ENCODE data around the gene JMY. TPM values are rescaled to one million over a fixed set of nuclear protein-coding genes. Genes with fewer than 3 reads are reported as not detected.

JMY gene
- total RNA-seq, 1 donor from 2014 or later: 6.9 TPM

- CTCF ChIA-PET: interaction anchor here (1.1 kb wide), 1 partner anchor 14 kb away, joined by 3 read pairs; no protein-coding TSS in a partner anchor
- ATAC-seq (ENCODE audit: low read depth): no peak
- no peaks in the 10 kb centered on the region for H3K9me3 Mint-ChIP-seq
- no peaks in the 10 kb centered on the region for H3K4me1 Mint-ChIP-seq
- no peak for TF ChIP-seq CTCF (IDR thresholded peaks at IDR 0.05)
- DNase-seq: no peak
- no peaks in the 10 kb centered on the region for H3K36me3 Mint-ChIP-seq (ENCODE audit: low read depth)
- no peaks in the 10 kb centered on the region for H3K27me3 Mint-ChIP-seq
- no peak overlapping the region for H3K27ac Mint-ChIP-seq
- intact Hi-C loops (cut with micrococcal nuclease): no loop called here
- POLR2A ChIA-PET: no interaction called here
- H3K4me3 Mint-ChIP-seq: no peak overlapping the region
Observed at GRCh38 chr5:79206541-79206940, 29.4 kb upstream of the JMY start.

- no peak for DNase-seq
- no peak for ATAC-seq (ENCODE audit: low read depth)
- H3K9me3 Mint-ChIP-seq: no peaks in the 10 kb centered on the region
- intact Hi-C loops (cut with micrococcal nuclease): no loop called here
- H3K36me3 Mint-ChIP-seq (ENCODE audit: low read depth): no peaks in the 10 kb centered on the region
- no peak for TF ChIP-seq CTCF (IDR thresholded peaks at IDR 0.05)
- no peak overlapping the region for H3K27ac Mint-ChIP-seq
- H3K27me3 Mint-ChIP-seq: no peaks in the 10 kb centered on the region
- H3K4me3 Mint-ChIP-seq: no peak overlapping the region
- H3K4me1 Mint-ChIP-seq: no peaks in the 10 kb centered on the region
- POLR2A ChIA-PET: no interaction called here
- CTCF ChIA-PET: no interaction called here
Observed at GRCh38 chr5:79209505-79209904, 26.4 kb upstream of the JMY start.

GRCh38 chr5:79224286-79224984 lies 11.5 kb upstream of the JMY start:
- H3K27me3 Mint-ChIP-seq: no peaks in the 10 kb centered on the region

GRCh38 chr5:79225026-79225425 lies 10.9 kb upstream of the JMY start:
- intact Hi-C loops (cut with micrococcal nuclease): no loop called here

More at GRCh38 chr5:79224286-79224984, 11.5 kb upstream of the JMY start:
- Mint-ChIP-seq H3K9me3 (no peaks in the 10 kb centered on the region), H3K36me3 (ENCODE audit: low read depth) (no peaks in the 10 kb centered on the region), H3K4me3 (no peak overlapping the region), H3K27ac (no peak overlapping the region), H3K4me1 (peaks cover 3% of the 10 kb centered on the region)
- ATAC-seq (ENCODE audit: low read depth) (no peak), DNase-seq (no peak)
- CTCF ChIA-PET: no interaction called here
- intact Hi-C loops (cut with micrococcal nuclease): no loop called here
- no peak for TF ChIP-seq CTCF (IDR thresholded peaks at IDR 0.05)
- POLR2A ChIA-PET: no interaction called here

GRCh38 chr5:79225441-79225840 lies 10.5 kb upstream of the JMY start:
- no peak for TF ChIP-seq CTCF (IDR thresholded peaks at IDR 0.05)
- DNase-seq (no peak), ATAC-seq (ENCODE audit: low read depth) (no peak)
- POLR2A ChIA-PET: no interaction called here
- CTCF ChIA-PET: no interaction called here
- no peaks in the 10 kb centered on the region for H3K36me3 Mint-ChIP-seq (ENCODE audit: low read depth)
- H3K27me3 Mint-ChIP-seq: no peaks in the 10 kb centered on the region
- no peak overlapping the region for H3K4me3 Mint-ChIP-seq
- H3K27ac Mint-ChIP-seq: no peak overlapping the region
- intact Hi-C loops (cut with micrococcal nuclease): no loop called here
- peaks cover 9% of the 10 kb centered on the region for H3K4me1 Mint-ChIP-seq
- no peaks in the 10 kb centered on the region for H3K9me3 Mint-ChIP-seq

More at GRCh38 chr5:79225026-79225425, 10.9 kb upstream of the JMY start:
- ATAC-seq (ENCODE audit: low read depth) (no peak), DNase-seq (no peak)
- no peak overlapping the region for H3K4me3 Mint-ChIP-seq
- H3K27ac Mint-ChIP-seq: no peak overlapping the region
- peaks cover 9% of the 10 kb centered on the region for H3K4me1 Mint-ChIP-seq
- CTCF ChIA-PET: no interaction called here
- TF ChIP-seq CTCF (IDR thresholded peaks at IDR 0.05): no peak
- POLR2A ChIA-PET: no interaction called here
- H3K9me3 Mint-ChIP-seq: no peaks in the 10 kb centered on the region
- no peaks in the 10 kb centered on the region for H3K27me3 Mint-ChIP-seq
- no peaks in the 10 kb centered on the region for H3K36me3 Mint-ChIP-seq (ENCODE audit: low read depth)

All from activated B cell treated with CpG ODN at 0.5 μM for 24 hours (primary cell).